ENCODE data around the gene ZDHHC3.

The ZDHHC3 gene

GRCh38 chr3:44926921-44927320 is 49.1 kb downstream of the ZDHHC3 start:
- no peak for DNase-seq (ENCODE audit: low spot score)

GRCh38 chr3:44926172-44926571 is 49.8 kb downstream of the ZDHHC3 start:
- no peak for DNase-seq (ENCODE audit: low spot score)

- no peak for DNase-seq (ENCODE audit: low spot score)
These were observed 51.4 kb downstream of the ZDHHC3 start for GRCh38 chr3:44924457-44925084.

- DNase-seq (ENCODE audit: low spot score): no peak
These were observed 52.1 kb downstream of the ZDHHC3 start for GRCh38 chr3:44923632-44924456.

GRCh38 chr3:44920081-44920480 is 55.9 kb downstream of the ZDHHC3 start:
- no peak for DNase-seq (ENCODE audit: low spot score)

- no peak for DNase-seq (ENCODE audit: low spot score)
These were observed 57.4 kb downstream of the ZDHHC3 start for GRCh38 chr3:44918581-44918980.

GRCh38 chr3:44918087-44918486 is 57.9 kb downstream of the ZDHHC3 start:
- no peak for DNase-seq (ENCODE audit: low spot score)

GRCh38 chr3:44915702-44916438 is 60.1 kb downstream of the ZDHHC3 start:
- DNase-seq (ENCODE audit: low spot score): no peak

- DNase-seq (ENCODE audit: low spot score): no peak
These were observed 61.0 kb downstream of the ZDHHC3 start for GRCh38 chr3:44914936-44915335.

GRCh38 chr3:44913868-44914468 is 62.0 kb downstream of the ZDHHC3 start:
- peak; percentile 55 for DNase-seq (ENCODE audit: low spot score)

- DNase-seq (ENCODE audit: low spot score): no peak
These were observed 65.3 kb downstream of the ZDHHC3 start for GRCh38 chr3:44910693-44911092.

- no peak for DNase-seq (ENCODE audit: low spot score)
These were observed 66.9 kb downstream of the ZDHHC3 start for GRCh38 chr3:44909063-44909462.

- no peak for DNase-seq (ENCODE audit: low spot score)
These were observed 68.4 kb downstream of the ZDHHC3 start for GRCh38 chr3:44907612-44908011.

GRCh38 chr3:44906997-44907396 is 69.0 kb downstream of the ZDHHC3 start:
- no peak for DNase-seq (ENCODE audit: low spot score)

GRCh38 chr3:44905446-44906157 is 70.4 kb downstream of the ZDHHC3 start:
- no peak for DNase-seq (ENCODE audit: low spot score)

- DNase-seq (ENCODE audit: low spot score): no peak
These were observed 72.2 kb downstream of the ZDHHC3 start for GRCh38 chr3:44903751-44904150.

GRCh38 chr3:44903314-44903713 is 72.7 kb downstream of the ZDHHC3 start:
- DNase-seq (ENCODE audit: low spot score): no peak

GRCh38 chr3:44902628-44903027 is 73.3 kb downstream of the ZDHHC3 start:
- no peak for DNase-seq (ENCODE audit: low spot score)

- no peak for DNase-seq (ENCODE audit: low spot score)
These were observed 76.1 kb downstream of the ZDHHC3 start for GRCh38 chr3:44899683-44900367.

- DNase-seq (ENCODE audit: low spot score): no peak
These were observed 79.5 kb downstream of the ZDHHC3 start for GRCh38 chr3:44896440-44896839.

GRCh38 chr3:44894485-44894884 is 81.5 kb downstream of the ZDHHC3 start:
- DNase-seq (ENCODE audit: low spot score): no peak

Measured in CD4-positive, alpha-beta T cell treated with Interleukin-2 at 100 ng/mL for 4 hours (primary cell).